Measurements from ENCODE around the gene NTM. TPM values are rescaled to one million over a fixed set of nuclear protein-coding genes. Genes with fewer than 3 reads are reported as not detected.

Gene NTM
- total RNA-seq, 4 donors from 2014 or later: 0.78 to 1.1 (median 0.88) TPM; not detected in 1

GRCh38 chr11:131538322-131538721 is 167.9 kb downstream of the NTM start:
- no peaks in the 10 kb centered on the region for H3K9me3 ChIP-seq
- 16 to 48% methylated on average over 6 of the region's 6 CpGs for WGBS, 2 donors
- H3K4me3 ChIP-seq (replicated peaks in 1 of 3): no peak overlapping the region
- peak in 1 of 2 donors; percentile 5 for DNase-seq
- no peaks in the 10 kb centered on the region for H3K36me3 ChIP-seq
- TF ChIP-seq POLR2A (IDR thresholded peaks at IDR 0.05) (no peak), CTCF (IDR thresholded peaks at IDR 0.05) (no peak)
- H3K4me1 ChIP-seq: no peaks in the 10 kb centered on the region
- intact Hi-C loops (cut with DNase I): no loop called here
- H3K27me3 ChIP-seq: no peaks in the 10 kb centered on the region
- no peak overlapping the region for H3K27ac ChIP-seq

- intact Hi-C loops (cut with DNase I): no loop called here
- DNase-seq: no peak
- H3K27ac ChIP-seq: no peak overlapping the region
- WGBS, 2 donors: 89% methylated on average over 3 of the region's 3 CpGs
- H3K4me3 ChIP-seq (replicated peaks in 1 of 3): no peak overlapping the region
- no peaks in the 10 kb centered on the region for H3K27me3 ChIP-seq
- TF ChIP-seq POLR2A (IDR thresholded peaks at IDR 0.05): no peak
- H3K9me3 ChIP-seq: no peaks in the 10 kb centered on the region
- no peaks in the 10 kb centered on the region for H3K36me3 ChIP-seq
- H3K4me1 ChIP-seq: no peaks in the 10 kb centered on the region
Observed at GRCh38 chr11:131540676-131541075, 170.3 kb downstream of the NTM start.

- Histone ChIP-seq H3K9me3 (no peaks in the 10 kb centered on the region), H3K4me1 (no peaks in the 10 kb centered on the region), H3K36me3 (no peaks in the 10 kb centered on the region), H3K27me3 (no peaks in the 10 kb centered on the region), H3K4me3 (replicated peaks in 1 of 3) (no peak overlapping the region), H3K27ac (no peak overlapping the region)
- TF ChIP-seq POLR2A (IDR thresholded peaks at IDR 0.05): no peak
- intact Hi-C loops (cut with DNase I): no loop called here
- no peak for DNase-seq
- WGBS, 2 donors: 74 to 77% methylated on average over 8 of the region's 8 CpGs
Observed at GRCh38 chr11:131543389-131544025, 173.1 kb downstream of the NTM start.

GRCh38 chr11:131544591-131544990 is 174.2 kb downstream of the NTM start:
- Histone ChIP-seq H3K27ac (no peak overlapping the region), H3K4me1 (no peaks in the 10 kb centered on the region), H3K9me3 (no peaks in the 10 kb centered on the region), H3K27me3 (no peaks in the 10 kb centered on the region), H3K36me3 (no peaks in the 10 kb centered on the region), H3K4me3 (replicated peaks in 1 of 3) (no peak overlapping the region)
- TF ChIP-seq CTCF (IDR thresholded peaks at IDR 0.05) (no peak), POLR2A (IDR thresholded peaks at IDR 0.05) (no peak)
- DNase-seq: no peak
- 25 to 37% methylated on average over 9 of the region's 9 CpGs for WGBS, 2 donors
- intact Hi-C loops (cut with DNase I): no loop called here

- H3K4me3 ChIP-seq (replicated peaks in 1 of 3): no peak overlapping the region
- intact Hi-C loops (cut with DNase I): no loop called here
- no peak overlapping the region for H3K27ac ChIP-seq
- TF ChIP-seq POLR2A (IDR thresholded peaks at IDR 0.05) (no peak), CTCF (IDR thresholded peaks at IDR 0.05) (no peak)
- H3K4me1 ChIP-seq: no peaks in the 10 kb centered on the region
- DNase-seq: no peak
- H3K9me3 ChIP-seq: no peaks in the 10 kb centered on the region
- no peaks in the 10 kb centered on the region for H3K27me3 ChIP-seq
- no peaks in the 10 kb centered on the region for H3K36me3 ChIP-seq
- WGBS, 2 donors: 57 to 61% methylated on average over 10 of the region's 10 CpGs
Observed at GRCh38 chr11:131546218-131546895, 175.9 kb downstream of the NTM start.

GRCh38 chr11:131549099-131549498 is 178.7 kb downstream of the NTM start:
- H3K27me3 ChIP-seq: no peaks in the 10 kb centered on the region
- intact Hi-C loops (cut with DNase I): no loop called here
- H3K4me1 ChIP-seq: no peaks in the 10 kb centered on the region
- no peaks in the 10 kb centered on the region for H3K36me3 ChIP-seq
- H3K9me3 ChIP-seq: no peaks in the 10 kb centered on the region
- DNase-seq: no peak
- TF ChIP-seq CTCF (IDR thresholded peaks at IDR 0.05): no peak
- no peak for TF ChIP-seq POLR2A (IDR thresholded peaks at IDR 0.05)
- no peak overlapping the region for H3K4me3 ChIP-seq (replicated peaks in 1 of 3)
- 95 to 96% methylated on average over 2 of the region's 2 CpGs for WGBS, 2 donors
- H3K27ac ChIP-seq: no peak overlapping the region
